Cardiac muscle cell (in vitro differentiated cells and primary cell): Measurements from ENCODE around the gene APOL6. TPM values are rescaled to one million over a fixed set of nuclear protein-coding genes. Genes with fewer than 3 reads are reported as not detected.

Source experiments
- DNase-seq, 2 donors: peaks; one replicate each; pipeline versions ENCODE4 v3.0.0 to v3.0.0-alpha.2; 2010 to 2017; ENCODE audit warnings: low read depth in 1 of 2, low spot score in 1 of 2
- H3K27ac ChIP-seq: fragments of 200-600 bp; sonication (generic); 2 replicates; pipeline ENCODE4 v1.5.1; 2016
- H3K27me3 ChIP-seq: fragments of 200-600 bp; sonication (generic); 2 replicates; pipeline ENCODE4 v1.6.0; 2016; ENCODE audit warnings: control low read depth
- H3K36me3 ChIP-seq: fragments of 200-600 bp; sonication (generic); 2 replicates; pipeline ENCODE4 v1.5.1; 2016; ENCODE audit warnings: control low read depth
- H3K4me1 ChIP-seq: fragments of 200-600 bp; sonication (generic); 2 replicates; pipeline ENCODE4 v1.8.1; 2017; ENCODE audit warnings: low read depth, mild to moderate bottlenecking, mixed run types
- H3K4me3 ChIP-seq: fragments of 200-600 bp; sonication (generic); 2 replicates; pipeline ENCODE4 v1.5.1; 2016; ENCODE audit warnings: mild to moderate bottlenecking
- H3K9me3 ChIP-seq: fragments of 200-600 bp; sonication (generic); 2 replicates; pipeline ENCODE4 v1.5.1; 2017; ENCODE audit warnings: low read depth, mild to moderate bottlenecking, control low read depth
- CTCF ChIP-seq: IDR thresholded peaks from 2 replicates; pipeline ENCODE4 v1.5.1; 2012; ENCODE audit warnings: low read depth, mild to moderate bottlenecking, low read length
- polyA plus RNA-seq: library from polyadenylated mRNA; unstranded; fragments of >200 nt; fragmentation: Nextera tagmentation; extraction: Ambion mirVana; gene quantifications from 2 replicates; pipeline ENCODE4 v1.2.1, GENCODE V29; 2016
- total RNA-seq: library from RNA; depleted of rRNA; stranded (reverse); fragments of >200 nt; gene quantifications from 2 replicates; pipeline ENCODE4 v1.2.3, GENCODE V29; 2016

APOL6 gene
- total and polyA plus RNA-seq, 2 experiments from 2014 or later, result 0.07 TPM; not detected in 1

GRCh38 chr22:35708917-35709316 lies 60.7 kb downstream of the APOL6 start:
- TF ChIP-seq CTCF, result no peak
- no peaks in the 10 kb centered on the region for H3K9me3 ChIP-seq
- H3K4me3 ChIP-seq, result no peak overlapping the region
- no peaks in the 10 kb centered on the region for H3K36me3 ChIP-seq
- H3K27ac ChIP-seq, result no peak overlapping the region
- no peak for DNase-seq
- no peaks in the 10 kb centered on the region for H3K27me3 ChIP-seq
- no peaks in the 10 kb centered on the region for H3K4me1 ChIP-seq

GRCh38 chr22:35711336-35711735 lies 63.1 kb downstream of the APOL6 start:
- Histone ChIP-seq H3K4me1 (no peaks in the 10 kb centered on the region), H3K9me3 (no peaks in the 10 kb centered on the region), H3K27ac (no peak overlapping the region), H3K36me3 (no peaks in the 10 kb centered on the region), H3K27me3 (no peaks in the 10 kb centered on the region), H3K4me3 (no peak overlapping the region)
- no peak for TF ChIP-seq CTCF
- no peak for DNase-seq

GRCh38 chr22:35712672-35713071 lies 64.4 kb downstream of the APOL6 start:
- H3K27me3 ChIP-seq, result no peaks in the 10 kb centered on the region
- H3K36me3 ChIP-seq, result no peaks in the 10 kb centered on the region
- H3K27ac ChIP-seq, result no peak overlapping the region
- no peak for DNase-seq
- no peak for TF ChIP-seq CTCF
- no peaks in the 10 kb centered on the region for H3K9me3 ChIP-seq
- no peak overlapping the region for H3K4me3 ChIP-seq
- H3K4me1 ChIP-seq, result no peaks in the 10 kb centered on the region

GRCh38 chr22:35717572-35717971 lies 69.3 kb downstream of the APOL6 start, which contains the start of gene APOL5:
Gene APOL5 (plus strand): TSS chr22:35717872. CDS start chr22:35717872, 0 bp downstream.
- DNase-seq, result no peak
- no peaks in the 10 kb centered on the region for H3K9me3 ChIP-seq
- no peaks in the 10 kb centered on the region for H3K27me3 ChIP-seq
- H3K36me3 ChIP-seq, result no peaks in the 10 kb centered on the region
- no peak within 1 kb of the TSS for H3K4me3 ChIP-seq
- TF ChIP-seq CTCF, result no peak
- no peak within 1 kb of the TSS for H3K27ac ChIP-seq
- H3K4me1 ChIP-seq, result no peaks in the 10 kb centered on the region

Other genes starting within 250 kb of the APOL6 start
- gene MCM5, start 248.3 kb upstream of the APOL6 start, total RNA-seq, result 26.2 and 83.5 TPM in 2 replicates
- 31.7 and 82.1 TPM in 2 replicates for gene MCM5, start 248.3 kb upstream of the APOL6 start, polyA plus RNA-seq
- gene RASD2, start 107.6 kb upstream of the APOL6 start, total RNA-seq, result 1.1 and 1.2 TPM in 2 replicates
- 0.61 and 2.3 TPM in 2 replicates for gene RASD2, start 107.6 kb upstream of the APOL6 start, polyA plus RNA-seq
- gene MB, start 31.1 kb upstream of the APOL6 start, total RNA-seq, result 952 and 1,065 TPM in 2 replicates
- 829 and 1,030 TPM in 2 replicates for gene MB, start 31.1 kb upstream of the APOL6 start, polyA plus RNA-seq
- not detected in 2 replicates for gene APOL5, start 69.4 kb downstream of the APOL6 start, total RNA-seq
- gene APOL5, start 69.4 kb downstream of the APOL6 start, polyA plus RNA-seq, result not detected in 2 replicates